IMR-90 (cell line): ENCODE data around the gene RPL31. TPM values are rescaled to one million over a fixed set of nuclear protein-coding genes. Genes with fewer than 3 reads are reported as not detected.

Experiments
- ATAC-seq: fragments of 200-7000 bp; cut with Tn5 transposase; 2 replicates; pipeline ENCODE4 v1.9.1; 2020; ENCODE audit warnings: low read depth, mild to moderate bottlenecking, moderate library complexity
- BruUV-seq: library from RNA; stranded (reverse); fragments of 400-500 nt; replicated peaks from 2 replicates; lab custom pipeline; 2021; lab: Mats Ljungman, UMichigan
- CTCF ChIA-PET: fragments of 300-600 bp; formaldehyde crosslinking; extraction: SDS; loops from one replicate; lab custom pipeline; 2021; ENCODE audit warnings: antibody characterized with exemption; lab: Yijun Ruan, JAX
- POLR2A ChIA-PET: fragments of 300-600 bp; sonication (Branson Sonifier 250); formaldehyde crosslinking; loops from one replicate; lab custom pipeline; 2022; ENCODE audit warnings: antibody characterized with exemption; ENCODE audit not compliant: unreplicated experiment; lab: Charles Lee
- DNase-seq: peaks from one replicate; pipeline ENCODE4 v3.0.0; 2013
- H2AFZ ChIP-seq: replicated peaks from 2 replicates; pipeline ENCODE3; 2013; ENCODE audit warnings: low read length, mild to moderate bottlenecking; ENCODE audit not compliant: poor library complexity
- H2AK5ac ChIP-seq: 2 replicates; pipeline ENCODE4 v1.6.1; 2013; ENCODE audit warnings: low read depth, low read length, inconsistent platforms
- H2AK9ac ChIP-seq: replicated peaks from 2 replicates; pipeline ENCODE3; 2013; ENCODE audit warnings: mild to moderate bottlenecking, low read depth, low read length, moderate library complexity; ENCODE audit not compliant: poor library complexity
- H2BK120ac ChIP-seq: 2 replicates; pipeline ENCODE4 v1.6.1; 2013; ENCODE audit warnings: low read depth, low read length, inconsistent platforms
- H2BK15ac ChIP-seq: 3 replicates; pipeline ENCODE4 v1.6.1; 2013; ENCODE audit warnings: low read depth, low read length, inconsistent platforms
- H2BK20ac ChIP-seq: 2 replicates; pipeline ENCODE4 v1.6.1; 2013; ENCODE audit warnings: low read depth, mild to moderate bottlenecking, inconsistent platforms, low read length, moderate library complexity
- H2BK5ac ChIP-seq: 2 replicates; pipeline ENCODE4 v1.6.1; 2013; ENCODE audit warnings: mild to moderate bottlenecking, low read depth, low read length, inconsistent platforms; ENCODE audit not compliant: poor library complexity, severe bottlenecking
- H3K14ac ChIP-seq: replicated peaks from 2 replicates; pipeline ENCODE4 v1.6.1; 2013; ENCODE audit warnings: low read depth, low read length, inconsistent platforms
- H3K18ac ChIP-seq: 2 replicates; pipeline ENCODE4 v1.6.1; 2013; ENCODE audit warnings: low read depth, low read length, control low read depth
- H3K23ac ChIP-seq: 2 replicates; pipeline ENCODE4 v1.6.1; 2013; ENCODE audit warnings: low read depth, low read length, inconsistent platforms
- H3K27ac ChIP-seq: 2 replicates; pipeline ENCODE4 v1.5.1; 2013; ENCODE audit warnings: mild to moderate bottlenecking, control low read depth, low read length; ENCODE audit not compliant: insufficient read depth
- H3K27me3 ChIP-seq: 2 replicates; pipeline ENCODE4 v1.6.1; 2013; ENCODE audit warnings: low read length; ENCODE audit not compliant: control insufficient read depth, insufficient read depth
- H3K36me3 ChIP-seq: 2 replicates; pipeline ENCODE4 v1.6.1; 2013; ENCODE audit warnings: low read length, mixed read lengths; ENCODE audit not compliant: control insufficient read depth, insufficient read depth
- H3K4ac ChIP-seq: 2 replicates; pipeline ENCODE4 v1.6.1; 2013; ENCODE audit warnings: low read depth, low read length, inconsistent platforms
- H3K4me1 ChIP-seq: 2 replicates; pipeline ENCODE4 v1.6.1; 2013; ENCODE audit warnings: low read length, mixed read lengths; ENCODE audit not compliant: control insufficient read depth, insufficient read depth
- H3K4me2 ChIP-seq: 2 replicates; pipeline ENCODE4 v1.6.1; 2013; ENCODE audit warnings: low read depth, mild to moderate bottlenecking, control low read depth, low read length, moderate library complexity
- H3K4me3 ChIP-seq: 2 replicates; pipeline ENCODE4 v1.5.1; 2013; ENCODE audit warnings: low read depth, mild to moderate bottlenecking, control low read depth, low read length, moderate library complexity; ENCODE audit not compliant: insufficient read depth
- H3K56ac ChIP-seq: 2 replicates; pipeline ENCODE4 v1.6.1; 2013; ENCODE audit warnings: low read length, inconsistent platforms; ENCODE audit not compliant: insufficient read depth; ENCODE audit errors: extremely low read depth
- H3K79me1 ChIP-seq, 2 experiments: 2 replicates each; pipeline ENCODE4 v1.6.1; 2013; ENCODE audit warnings: low read length in 2 of 2, inconsistent platforms in 1 of 2, low read depth in 1 of 2
- H3K9ac ChIP-seq: 2 replicates; pipeline ENCODE4 v1.6.1; 2013; ENCODE audit warnings: low read depth, low read length, control low read depth
- H3K9me1 ChIP-seq: 2 replicates; pipeline ENCODE4 v1.6.1; 2013; ENCODE audit warnings: low read length, inconsistent platforms; ENCODE audit not compliant: insufficient read depth
- H3K9me3 ChIP-seq: 2 replicates; pipeline ENCODE4 v1.6.1; 2013; ENCODE audit warnings: low read length; ENCODE audit not compliant: control insufficient read depth, insufficient read depth
- H4K20me1 ChIP-seq: 2 replicates; pipeline ENCODE4 v1.6.1; 2013; ENCODE audit warnings: low read length, inconsistent platforms; ENCODE audit not compliant: insufficient read depth
- H4K5ac ChIP-seq: 2 replicates; pipeline ENCODE4 v1.6.1; 2013; ENCODE audit warnings: mild to moderate bottlenecking, low read depth, low read length, control low read depth
- H4K8ac ChIP-seq, 2 experiments: 2 replicates each; pipeline ENCODE4 v1.6.1; 2013; ENCODE audit warnings: low read depth in 2 of 2, low read length in 2 of 2, control low read depth in 1 of 2, inconsistent platforms in 1 of 2
- H4K91ac ChIP-seq: 2 replicates; pipeline ENCODE4 v1.6.1; 2013; ENCODE audit warnings: low read depth, low read length, inconsistent platforms; ENCODE audit not compliant: insufficient read depth
- CEBPB ChIP-seq: IDR thresholded peaks from 2 replicates; pipeline ENCODE4 v1.6.1; 2012; ENCODE audit warnings: low read depth, low read length, improper control_type of control experiment
- CHD1 ChIP-seq: IDR thresholded peaks from 2 replicates; pipeline ENCODE4 v1.6.1; 2012; ENCODE audit warnings: low read depth, low read length, improper control_type of control experiment
- ELK1 ChIP-seq: fragments of 150-350 bp; IDR thresholded peaks from 2 replicates; pipeline ENCODE4 v1.6.1; 2016; ENCODE audit warnings: low read depth, mild to moderate bottlenecking, low read length, moderate library complexity, borderline replicate concordance
- NFE2L2 ChIP-seq: fragments of 150-350 bp; IDR thresholded peaks from 2 replicates; pipeline ENCODE4 v1.6.1; 2016; ENCODE audit warnings: low read depth, mild to moderate bottlenecking, low read length
- RAD21 ChIP-seq: IDR thresholded peaks from 2 replicates; pipeline ENCODE4 v1.6.1; 2012; ENCODE audit warnings: low read length, improper control_type of control experiment
- WGBS, 2 experiments: methylation state at CpG; one replicate each; pipeline versions ENCODE4 v1.1.5 to v1.1.7; 2013; ENCODE audit warnings: missing lambda C conversion rate in 2 of 2; ENCODE audit not compliant: insufficient read length in 1 of 2; ENCODE audit errors: extremely low coverage in 2 of 2; 5-methylcytosine and 5-hydroxymethylcytosine counted together
- dilution Hi-C: fragments of 300-500 bp; cut with HindIII; formaldehyde crosslinking; loops from one replicate; pipeline ENCODE4 v1.14.3; 2018; ENCODE audit warnings: low sequenced_read_pairs; ENCODE audit not compliant: unreplicated experiment
- in situ Hi-C: fragments of 300-500 bp; cut with MboI; formaldehyde crosslinking; loops from 3 replicates; pipeline ENCODE4 v1.14.3; 2019; ENCODE audit warnings: low sequenced_read_pairs, inconsistent platforms, mixed read lengths
- intact Hi-C: fragments of 100-400 bp; cut with micrococcal nuclease; formaldehyde crosslinking; loops from 2 replicates; pipeline ENCODE4 v1.10.0; 2022
- polyA plus RNA-seq, 3 experiments: library from polyadenylated mRNA; depleted of rRNA; stranded (reverse); fragments of >200 nt; gene quantifications; 2 replicates each; pipeline ENCODE4 v1.2.3, GENCODE V29; 2012; ENCODE audit warnings: low replicate concordance in 1 of 3
- total RNA-seq: library from RNA; depleted of rRNA; stranded (reverse); fragments of >200 nt; gene quantifications from 2 replicates; pipeline ENCODE4 v1.2.3, GENCODE V29; 2012

Gene RPL31
- total and polyA plus RNA-seq, 2 of the 4 experiments (the other 2 are of a cell fraction), result 358 to 2,908 TPM

- CTCF ChIA-PET, result no interaction called here
- intact Hi-C loops, result no loop called here
- POLR2A ChIA-PET, result no interaction called here
- H3K27ac ChIP-seq, result no peak overlapping the region
- no peak overlapping the region for H3K4me3 ChIP-seq
- H4K5ac ChIP-seq, result no peak overlapping the region
- no peak overlapping the region for H2AK5ac ChIP-seq
- peaks cover 31% of the 10 kb centered on the region for H3K36me3 ChIP-seq
- no peak overlapping the region for H3K9ac ChIP-seq
- WGBS, 2 experiments, result 100% methylated on average over 2 of the region's 7 CpGs; no CpG with 5 or more reads in 1 of the 2 experiments
- BruUV-seq, result no TSS peak
- no peak overlapping the region for H3K23ac ChIP-seq
- no peak overlapping the region for H2BK5ac ChIP-seq
- in situ Hi-C loops, result no loop called here
- DNase-seq, result no peak
- no peak overlapping the region for H3K4ac ChIP-seq
- no peak overlapping the region for H2BK20ac ChIP-seq
- H4K20me1 ChIP-seq, result no peaks in the 10 kb centered on the region
- H3K79me1 ChIP-seq, result no peaks in the 10 kb centered on the region
- H3K9me1 ChIP-seq, result peaks cover 15% of the 10 kb centered on the region; the same call in 1 of the 2 replicates
- no peak overlapping the region for H4K8ac ChIP-seq
- H3K4me2 ChIP-seq, result no peak overlapping the region
- no peaks in the 10 kb centered on the region for H3K27me3 ChIP-seq
- no peak overlapping the region for H2BK15ac ChIP-seq
- no peak overlapping the region for H2AK9ac ChIP-seq
- dilution Hi-C loops, result no loop called here
- no peak for TF ChIP-seq CHD1
- TF ChIP-seq ELK1, result no peak
- TF ChIP-seq RAD21, result no peak
- TF ChIP-seq CEBPB, result no peak
- TF ChIP-seq NFE2L2, result no peak
- no peak overlapping the region for H3K14ac ChIP-seq
- no peaks in the 10 kb centered on the region for H3K9me3 ChIP-seq
- no peak for ATAC-seq
- H3K4me1 ChIP-seq, result peaks cover 2% of the 10 kb centered on the region
- no peak overlapping the region for H2AFZ ChIP-seq
- no peak overlapping the region for H4K91ac ChIP-seq
- H3K56ac ChIP-seq, result no peak overlapping the region
- H2BK120ac ChIP-seq, result no peak overlapping the region
- H3K18ac ChIP-seq, result no peak overlapping the region
These were observed 26.6 kb upstream of the RPL31 start for GRCh38 chr2:100975521-100975785.
